Spinal cord (tissue), 10 donors: ENCODE results near the gene ING5. TPM values are rescaled to one million over a fixed set of nuclear protein-coding genes. Genes with fewer than 3 reads are reported as not detected.

Experiments used
- DNase-seq, 6 donors: peaks; one replicate each; pipeline versions ENCODE4 v3.0.0 to v3.0.0-alpha.2; 2013 to 2015; ENCODE audit warnings: low spot score in 6 of 6, low read depth in 4 of 6
- H3K27ac ChIP-seq: one replicate; pipeline ENCODE4 v1.5.1; 2013; ENCODE audit warnings: low read depth, low read length, control low read depth
- H3K27me3 ChIP-seq: one replicate; pipeline ENCODE4 v1.6.1; 2013; ENCODE audit warnings: low read length; ENCODE audit not compliant: control insufficient read depth, insufficient read depth
- H3K36me3 ChIP-seq: one replicate; pipeline ENCODE4 v1.6.1; 2013; ENCODE audit warnings: low read length; ENCODE audit not compliant: control insufficient read depth, insufficient read depth
- H3K4me1 ChIP-seq: one replicate; pipeline ENCODE4 v1.6.1; 2013; ENCODE audit warnings: low read length; ENCODE audit not compliant: control insufficient read depth, insufficient read depth
- H3K4me3 ChIP-seq: one replicate; pipeline ENCODE4 v1.5.1; 2013; ENCODE audit warnings: low read depth, low read length, control low read depth
- H3K9me3 ChIP-seq: one replicate; pipeline ENCODE4 v1.6.1; 2013; ENCODE audit warnings: low read length; ENCODE audit not compliant: control insufficient read depth, insufficient read depth
- WGBS: methylation state at CpG from one replicate; pipeline ENCODE4 v1.1.5; 2013; ENCODE audit warnings: missing lambda C conversion rate; ENCODE audit not compliant: insufficient coverage; 5-methylcytosine and 5-hydroxymethylcytosine counted together
- polyA plus RNA-seq, 2 donors: library from polyadenylated mRNA; unstranded; fragments of 120-200 nt; gene quantifications; one replicate each; pipeline ENCODE4 v1.2.1, GENCODE V29; 2013; ENCODE audit not compliant: insufficient read length in 2 of 2
- total RNA-seq, 2 donors: library from RNA; depleted of rRNA in 1 of 2; stranded (reverse); fragments of 120-200 nt in 1 of 2; fragments of >200 nt in 1 of 2; gene quantifications; one replicate each; pipeline versions ENCODE4 v1.2.3 to v1.2.4, GENCODE V29; 2013 to 2014
- donor health status: healthy.

Gene ING5
- total and polyA plus RNA-seq, 4 donors = 29.9 to 51.2 (median 35.8) TPM

DNA sequence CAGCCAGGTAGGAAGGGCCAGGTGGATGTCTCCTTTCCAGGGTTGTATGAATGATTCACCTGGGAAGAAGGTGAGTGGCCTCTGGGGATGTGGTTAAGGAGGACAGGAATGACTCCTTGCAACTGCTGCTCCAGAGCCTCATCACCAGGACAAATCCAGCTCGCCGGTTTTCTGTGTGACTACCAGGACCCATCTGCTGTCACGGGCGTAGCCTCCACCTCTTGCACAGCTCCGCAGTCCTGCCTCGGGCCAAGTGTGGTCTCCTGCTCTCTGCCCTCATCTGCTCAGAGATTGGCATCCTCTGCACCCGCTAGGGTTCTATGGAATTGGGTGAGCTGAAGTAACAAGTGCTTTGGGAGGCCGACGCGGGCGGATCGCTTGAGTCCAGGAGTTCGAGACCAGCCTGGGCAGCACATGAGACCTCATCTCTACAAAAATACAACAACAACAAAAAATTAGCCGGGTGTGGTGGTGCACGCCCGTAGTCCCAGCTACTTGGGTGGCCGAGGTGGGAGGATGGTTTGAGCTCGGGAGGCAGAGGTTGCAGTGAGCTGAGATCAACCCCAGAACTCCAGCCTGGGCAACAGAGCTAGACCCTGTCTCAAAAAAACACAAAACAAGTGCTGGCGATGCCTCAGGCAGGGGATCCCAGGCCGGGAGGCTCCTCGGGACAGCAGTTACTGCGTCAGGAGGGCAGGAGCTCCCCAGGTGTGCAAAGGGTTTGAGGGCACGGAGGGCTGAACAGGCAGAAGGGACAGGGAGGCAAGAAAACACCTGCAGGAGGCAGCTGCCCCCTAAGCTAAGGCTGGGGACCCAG lies 31.8 kb downstream of the ING5 start:
- 83% methylated on average over 13 of the region's 23 CpGs for WGBS
- Histone ChIP-seq H3K27me3 (no peaks in the 10 kb centered on the region), H3K36me3 (peaks cover 15% of the 10 kb centered on the region), H3K4me3 (peak overlapping the region; percentile 40), H3K27ac (peak overlapping the region; percentile 47), H3K4me1 (peaks cover 14% of the 10 kb centered on the region), H3K9me3 (no peaks in the 10 kb centered on the region)
- DNase-seq = no peak

DNA sequence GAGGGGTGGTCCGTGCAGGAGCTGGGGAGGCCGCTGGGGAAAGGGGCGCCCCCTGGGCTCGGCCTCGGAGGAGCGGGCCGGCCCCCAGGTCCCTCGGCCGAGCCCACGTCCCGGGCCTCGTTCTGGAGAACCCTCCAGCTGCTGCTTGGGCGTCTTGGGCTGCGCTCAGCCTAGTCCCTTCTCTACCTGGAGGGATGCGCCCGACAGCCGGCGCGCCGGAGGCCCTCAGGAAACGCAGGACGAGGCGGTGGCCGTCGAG lies 32.3 kb downstream of the ING5 start:
- peak overlapping the region; percentile 47 for H3K27ac ChIP-seq

DNA sequence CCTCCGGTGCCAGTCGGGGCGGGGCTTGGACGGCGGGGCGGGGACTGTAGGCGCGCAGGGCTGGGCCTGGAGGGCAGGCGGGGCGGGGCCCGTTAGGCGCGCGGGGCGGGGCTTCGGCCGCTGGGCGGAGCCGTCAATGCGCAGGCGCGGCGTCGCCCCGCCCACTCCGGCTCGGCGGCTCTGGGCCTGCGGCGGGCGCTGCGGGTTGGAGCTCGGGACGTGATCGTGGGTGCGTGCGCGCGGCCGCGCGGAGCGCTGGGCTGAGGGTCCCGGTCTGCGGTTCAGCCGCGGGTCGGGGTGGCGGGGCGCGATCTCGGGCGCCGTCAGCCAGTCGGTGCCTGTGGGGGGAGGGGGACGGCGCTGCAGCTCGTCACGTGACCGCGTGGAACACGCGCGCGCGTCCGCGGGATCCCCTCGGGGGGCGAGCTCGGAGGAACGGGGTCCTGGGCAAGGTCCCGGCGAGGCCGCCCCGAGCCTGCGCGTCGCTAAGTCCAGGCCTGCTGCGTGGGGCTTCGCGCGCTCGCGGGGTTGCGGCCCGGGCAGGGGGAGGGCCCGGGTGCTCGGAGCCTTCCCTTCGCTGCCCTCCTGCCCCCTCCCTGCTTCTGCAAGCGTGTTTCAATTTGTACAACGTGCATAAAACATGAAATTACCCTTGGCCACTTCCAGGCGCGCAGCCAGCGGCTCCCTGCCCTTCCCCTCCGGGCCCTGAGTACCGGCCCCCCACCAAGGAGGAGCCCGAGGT lies 32.8 kb downstream of the ING5 start, which contains the start of gene D2HGDH:
TSS of gene D2HGDH (plus strand) at position 164 of the 742 bp plus-strand sequence. CDS start 595 bp downstream, outside the sequence.
- DNase-seq = peak; percentile 54 to 96 (median 80)
- no peaks in the 10 kb centered on the region for H3K27me3 ChIP-seq
- under 1% methylated on average over 98 of the region's 98 CpGs for WGBS
- H3K27ac ChIP-seq = peak within 1 kb of the TSS; percentile 69
- H3K4me3 ChIP-seq = peak within 1 kb of the TSS; percentile 40
- no peaks in the 10 kb centered on the region for H3K9me3 ChIP-seq
- peaks cover 14% of the 10 kb centered on the region for H3K4me1 ChIP-seq
- peaks cover 20% of the 10 kb centered on the region for H3K36me3 ChIP-seq

More for the DNA sequence above, 32.3 kb downstream of the ING5 start:
- no peak for DNase-seq
- Histone ChIP-seq H3K9me3 (no peaks in the 10 kb centered on the region), H3K4me1 (peaks cover 14% of the 10 kb centered on the region), H3K4me3 (peak overlapping the region; percentile 40), H3K36me3 (peaks cover 16% of the 10 kb centered on the region), H3K27me3 (no peaks in the 10 kb centered on the region)
- WGBS = 2% methylated on average over 25 of the region's 25 CpGs

DNA sequence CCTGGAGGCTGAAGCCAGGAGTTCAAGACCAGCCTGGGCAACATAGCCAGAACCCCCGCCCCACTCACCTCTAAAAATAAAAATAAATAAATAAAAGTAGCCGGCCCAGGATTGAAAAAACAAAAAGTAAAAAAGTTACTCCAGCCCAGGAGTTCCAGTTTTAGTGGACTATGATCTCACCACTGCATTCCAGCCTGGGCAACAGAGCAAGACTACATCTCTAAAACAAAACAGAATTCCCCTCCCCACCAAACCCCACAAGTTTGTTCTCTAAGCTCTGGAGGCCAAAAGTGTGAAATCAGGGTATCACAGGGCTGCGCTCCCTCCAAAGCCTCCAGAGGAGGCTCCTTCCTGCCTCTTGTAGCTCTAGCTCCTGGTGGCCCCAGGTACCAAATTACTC lies 34.3 kb downstream of the ING5 start:
- no peak overlapping the region for H3K27ac ChIP-seq
- peaks cover 14% of the 10 kb centered on the region for H3K4me1 ChIP-seq
- no peak overlapping the region for H3K4me3 ChIP-seq
- H3K27me3 ChIP-seq = no peaks in the 10 kb centered on the region
- H3K9me3 ChIP-seq = no peaks in the 10 kb centered on the region
- 100% methylated on average over 1 of the region's 3 CpGs for WGBS
- peaks cover 24% of the 10 kb centered on the region for H3K36me3 ChIP-seq
- no peak for DNase-seq

DNA sequence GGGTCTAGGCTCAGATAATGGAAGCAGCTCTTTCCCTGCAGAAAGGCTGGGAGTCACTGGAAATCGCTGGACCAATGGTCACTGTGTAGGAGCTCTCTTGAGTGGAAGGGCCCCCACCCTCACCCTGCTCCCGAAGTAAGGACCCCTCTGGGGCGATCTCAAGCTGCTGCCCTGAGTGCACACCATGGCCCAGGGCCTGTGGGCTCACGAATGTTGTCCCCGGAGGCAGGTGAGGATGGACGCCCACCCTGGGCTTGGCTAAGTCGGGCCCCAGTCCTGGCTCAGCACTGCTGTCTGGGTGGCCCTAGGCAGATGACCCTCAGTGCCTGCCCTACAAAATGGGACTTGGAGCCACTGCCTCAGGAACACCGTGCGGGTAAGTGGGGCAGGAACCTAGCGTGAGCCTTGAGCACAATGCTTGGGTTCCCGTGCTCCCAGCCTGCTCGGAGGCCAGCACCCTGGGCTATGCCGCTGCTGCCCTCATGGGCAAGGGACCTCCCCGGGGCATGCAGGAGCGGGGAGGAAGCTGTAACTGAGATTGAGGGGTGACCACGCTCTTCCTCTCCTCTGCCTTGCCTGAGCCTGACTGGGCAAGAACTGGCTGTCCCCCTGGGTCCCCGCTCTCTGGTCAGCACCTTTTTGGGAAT lies 36.3 kb downstream of the ING5 start:
- no peak overlapping the region for H3K4me3 ChIP-seq
- WGBS = 94% methylated on average over 16 of the region's 17 CpGs
- peaks cover 37% of the 10 kb centered on the region for H3K36me3 ChIP-seq
- no peak overlapping the region for H3K27ac ChIP-seq
- no peak for DNase-seq
- no peaks in the 10 kb centered on the region for H3K27me3 ChIP-seq
- no peaks in the 10 kb centered on the region for H3K9me3 ChIP-seq
- H3K4me1 ChIP-seq = peaks cover 14% of the 10 kb centered on the region

DNA sequence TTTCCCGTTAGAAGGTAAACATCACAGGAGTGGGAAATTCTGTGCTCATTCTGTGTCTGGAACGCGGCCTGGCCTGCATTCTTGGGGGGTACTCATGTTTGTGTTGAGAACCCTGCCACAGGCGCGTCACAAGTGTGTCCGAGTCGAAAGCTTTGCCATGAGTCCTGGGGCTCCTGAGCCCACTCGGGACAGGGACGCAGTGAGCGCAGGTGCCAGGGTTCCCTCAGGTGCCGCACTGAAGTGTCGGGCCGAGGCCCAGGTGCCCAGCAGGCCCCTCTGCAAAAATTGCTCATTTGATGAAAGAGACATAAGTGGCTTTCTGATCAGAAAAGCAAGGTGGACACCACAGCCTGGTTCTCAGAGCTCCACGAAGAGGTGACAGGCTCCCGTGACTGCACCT lies 37.3 kb downstream of the ING5 start:
- Histone ChIP-seq H3K4me1 (peaks cover 9% of the 10 kb centered on the region), H3K9me3 (no peaks in the 10 kb centered on the region), H3K36me3 (peaks cover 47% of the 10 kb centered on the region), H3K27me3 (no peaks in the 10 kb centered on the region), H3K4me3 (no peak overlapping the region), H3K27ac (no peak overlapping the region)
- WGBS = 90% methylated on average over 15 of the region's 15 CpGs
- no peak for DNase-seq

DNA sequence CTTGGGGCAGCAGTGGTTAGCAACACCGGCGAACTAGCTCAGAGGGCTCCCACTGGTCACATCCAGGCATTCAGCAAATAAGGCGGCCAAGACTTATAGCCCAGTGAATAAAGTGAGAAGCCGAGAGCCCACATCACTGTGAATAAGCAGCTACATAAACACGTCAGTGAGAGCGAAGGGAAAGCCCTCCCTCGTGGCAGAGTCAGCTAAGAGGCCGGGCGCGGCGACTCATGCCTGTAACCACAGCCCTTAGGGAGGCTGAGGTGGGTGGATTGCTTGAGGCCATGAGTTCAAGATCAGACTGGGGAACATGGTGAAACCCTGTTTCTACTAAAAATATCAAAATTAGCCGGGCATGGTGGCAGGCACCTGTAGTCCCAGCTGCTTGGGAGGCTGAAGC lies 37.8 kb downstream of the ING5 start:
- no peak for DNase-seq
- Histone ChIP-seq H3K27ac (no peak overlapping the region), H3K27me3 (no peaks in the 10 kb centered on the region), H3K4me3 (no peak overlapping the region), H3K9me3 (no peaks in the 10 kb centered on the region), H3K36me3 (peaks cover 52% of the 10 kb centered on the region), H3K4me1 (peaks cover 9% of the 10 kb centered on the region)
- WGBS = 93% methylated on average over 9 of the region's 12 CpGs

DNA sequence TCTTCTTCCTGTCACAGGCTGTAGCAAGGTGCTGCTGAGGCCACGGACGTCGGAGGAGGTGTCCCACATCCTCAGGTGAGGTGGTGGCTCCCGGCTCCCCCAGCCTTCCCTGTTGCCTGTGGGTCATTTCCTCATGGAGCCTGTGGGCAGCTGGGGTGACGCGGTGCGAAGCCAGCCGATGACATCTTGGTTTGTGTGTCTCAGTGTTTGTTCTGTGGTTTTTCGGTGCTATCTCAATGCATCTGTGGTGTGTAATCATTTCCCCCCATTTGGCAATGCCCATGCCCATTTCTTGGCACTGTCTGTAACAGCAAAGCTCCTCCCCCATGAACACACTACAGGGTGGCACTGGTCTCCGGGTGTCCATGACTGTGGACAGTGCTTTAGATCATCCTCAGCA lies 39.2 kb downstream of the ING5 start:
- H3K27ac ChIP-seq = no peak overlapping the region
- peaks cover 3% of the 10 kb centered on the region for H3K4me1 ChIP-seq
- no peak overlapping the region for H3K4me3 ChIP-seq
- WGBS = 95% methylated on average over 8 of the region's 10 CpGs
- H3K9me3 ChIP-seq = no peaks in the 10 kb centered on the region
- no peak for DNase-seq
- no peaks in the 10 kb centered on the region for H3K27me3 ChIP-seq
- peaks cover 64% of the 10 kb centered on the region for H3K36me3 ChIP-seq

DNA sequence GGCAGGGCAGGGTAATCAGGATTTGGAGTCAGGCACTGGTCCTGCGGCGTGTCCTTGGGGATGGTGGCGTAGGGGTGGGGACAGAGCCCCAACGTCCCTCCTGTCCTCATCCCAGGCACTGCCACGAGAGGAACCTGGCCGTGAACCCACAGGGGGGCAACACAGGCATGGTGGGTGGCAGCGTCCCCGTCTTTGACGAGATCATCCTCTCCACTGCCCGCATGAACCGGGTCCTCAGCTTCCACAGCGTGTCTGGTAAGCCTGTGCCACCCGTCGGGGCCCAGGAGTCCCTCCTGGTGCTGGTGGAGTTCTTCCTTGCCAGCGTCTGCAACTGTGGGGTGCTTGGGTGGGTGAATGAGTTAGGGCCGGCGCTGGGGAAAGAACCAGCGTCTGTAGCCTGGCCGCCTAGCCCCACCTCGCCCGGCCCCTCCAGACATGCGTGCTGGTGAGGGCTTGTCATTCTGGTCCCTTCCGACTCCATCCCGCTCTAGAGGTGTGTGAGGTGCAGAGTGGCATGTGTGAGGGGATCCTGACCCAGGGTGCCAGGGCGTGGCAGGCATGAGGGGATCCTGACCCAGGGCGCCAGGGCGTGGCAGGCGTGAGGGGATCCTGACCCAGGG lies 40.6 kb downstream of the ING5 start:
- peaks cover 64% of the 10 kb centered on the region for H3K36me3 ChIP-seq
- no peaks in the 10 kb centered on the region for H3K9me3 ChIP-seq
- no peaks in the 10 kb centered on the region for H3K27me3 ChIP-seq
- H3K4me1 ChIP-seq = peaks cover 3% of the 10 kb centered on the region
- H3K4me3 ChIP-seq = no peak overlapping the region
- no peak overlapping the region for H3K27ac ChIP-seq
- 93% methylated on average over 27 of the region's 28 CpGs for WGBS
- no peak for DNase-seq
